H1 (cell line): Measurements from ENCODE around the gene FBXO34. TPM values are rescaled to one million over a fixed set of nuclear protein-coding genes. Genes with fewer than 3 reads are reported as not detected.

Experiments used
- CTCF ChIA-PET: fragments of 300-600 bp; sonication (Branson Sonifier 250); formaldehyde crosslinking; loops from one replicate; lab custom pipeline; 2021; ENCODE audit not compliant: partially characterized antibody; lab: Charles Lee
- POLR2A ChIA-PET: fragments of 300-600 bp; sonication (Branson Sonifier 250); formaldehyde crosslinking; loops from one replicate; lab custom pipeline; 2021; ENCODE audit warnings: inconsistent platforms; ENCODE audit not compliant: partially characterized antibody; lab: Charles Lee
- DNase-seq, 2 experiments: peaks; one replicate each; pipeline versions ENCODE4 v3.0.0 to v3.0.0-alpha.2; 2010 to 2022; ENCODE audit warnings: low spot score in 2 of 2, low read depth in 1 of 2, mixed read lengths in 1 of 2
- FAIRE-seq: peaks from 2 replicates; lab custom pipeline; 2011; peaks lifted over from hg19 to GRCh38; lab: Jason Lieb, UNC
- H2AFZ ChIP-seq: 2 replicates; pipeline ENCODE4 v1.8.1; 2012; ENCODE audit warnings: low read length, inconsistent platforms
- H2AK5ac ChIP-seq: 2 replicates; pipeline ENCODE4 v1.6.1; 2013; ENCODE audit warnings: low read depth, low read length
- H2BK120ac ChIP-seq: replicated peaks from 2 replicates; pipeline ENCODE3; 2013; ENCODE audit warnings: low read depth, low read length, inconsistent platforms
- H2BK12ac ChIP-seq: 2 replicates; pipeline ENCODE4 v1.6.1; 2013; ENCODE audit warnings: low read depth, low read length
- H2BK15ac ChIP-seq: 2 replicates; pipeline ENCODE4 v1.6.1; 2013; ENCODE audit warnings: low read length
- H2BK20ac ChIP-seq: 2 replicates; pipeline ENCODE4 v1.6.1; 2013; ENCODE audit warnings: low read length
- H2BK5ac ChIP-seq: 2 replicates; pipeline ENCODE4 v1.6.1; 2013; ENCODE audit warnings: low read depth, low read length
- H3K14ac ChIP-seq: 2 replicates; pipeline ENCODE4 v1.6.1; 2013; ENCODE audit warnings: inconsistent platforms; ENCODE audit not compliant: insufficient read length
- H3K18ac ChIP-seq: 2 replicates; pipeline ENCODE4 v1.6.1; 2013; ENCODE audit warnings: low read length; ENCODE audit errors: extremely low read depth
- H3K23ac ChIP-seq: 2 replicates; pipeline ENCODE4 v1.6.1; 2013; ENCODE audit warnings: inconsistent platforms; ENCODE audit not compliant: insufficient read length
- H3K23me2 ChIP-seq: 2 replicates; pipeline ENCODE4 v1.6.1; 2013; ENCODE audit warnings: low read depth, low read length
- H3K27ac ChIP-seq: 2 replicates; pipeline ENCODE4 v1.6.1; 2011; ENCODE audit warnings: low read depth, low read length, inconsistent platforms
- H3K27me3 ChIP-seq, 4 experiments: replicated peaks in 1 of 4; 1 replicate in 1 of 4; 2 replicates in 3 of 4; pipeline versions ENCODE4 v1.6.1 to v1.8.1; 2011 to 2013; ENCODE audit warnings: low read length in 3 of 4, mild to moderate bottlenecking in 3 of 4, inconsistent platforms in 2 of 4, mixed read lengths in 2 of 4, moderate library complexity in 1 of 4; ENCODE audit not compliant: control insufficient read depth in 3 of 4, insufficient read depth in 3 of 4; ENCODE audit errors: extremely low read depth in 1 of 4
- H3K36me3 ChIP-seq, 4 experiments: 2 replicates each; pipeline versions ENCODE4 v1.6.1 to v1.8.1; 2011 to 2013; ENCODE audit warnings: mild to moderate bottlenecking in 4 of 4, low read length in 3 of 4, moderate library complexity in 2 of 4, control low read depth in 1 of 4, inconsistent platforms in 1 of 4; ENCODE audit not compliant: insufficient read depth in 4 of 4, control insufficient read depth in 2 of 4
- H3K4ac ChIP-seq: replicated peaks from 2 replicates; pipeline ENCODE3; 2013; ENCODE audit warnings: low read length, low read depth, mixed read lengths, inconsistent platforms; ENCODE audit not compliant: insufficient read length
- H3K4me1 ChIP-seq, 4 experiments: replicated peaks in 1 of 4; 1 replicate in 1 of 4; 2 replicates in 3 of 4; pipeline versions ENCODE4 v1.6.1 to v1.8.1; 2011 to 2013; ENCODE audit warnings: low read length in 3 of 4, inconsistent platforms in 2 of 4, mixed read lengths in 1 of 4; ENCODE audit not compliant: insufficient read depth in 4 of 4, control insufficient read depth in 3 of 4
- H3K4me2 ChIP-seq, 2 experiments: 2 replicates each; pipeline versions ENCODE4 v1.6.1 to v1.8.1; 2011 to 2013; ENCODE audit warnings: low read depth in 2 of 2, low read length in 2 of 2, control low read depth in 1 of 2, inconsistent platforms in 1 of 2, mild to moderate bottlenecking in 1 of 2; ENCODE audit not compliant: insufficient read depth in 1 of 2
- H3K4me3 ChIP-seq, 4 experiments: fragments of 200-600, 300-600 bp in 1 of 4; sonication (generic), shearing (Covaris generic), sonication (Bioruptor Twin) in 1 of 4; 2 replicates each; pipeline versions ENCODE4 v1.5.1 to v1.8.1; 2011 to 2016; ENCODE audit warnings: low read length in 4 of 4, low read depth in 3 of 4, control low read depth in 2 of 4, inconsistent platforms in 2 of 4, mild to moderate bottlenecking in 2 of 4, mixed read lengths in 1 of 4, moderate library complexity in 1 of 4; ENCODE audit not compliant: insufficient read depth in 2 of 4; ENCODE audit errors: extremely low read depth in 1 of 4
- H3K56ac ChIP-seq: replicated peaks from 2 replicates; pipeline ENCODE3; 2013; ENCODE audit warnings: low read depth, mild to moderate bottlenecking, mixed read lengths, low read length, inconsistent platforms; ENCODE audit not compliant: insufficient read length
- H3K79me1 ChIP-seq: 2 replicates; pipeline ENCODE4 v1.6.1; 2013; ENCODE audit warnings: low read depth, low read length, control low read depth
- H3K79me2 ChIP-seq, 2 experiments: 2 replicates each; pipeline versions ENCODE4 v1.6.1 to v1.8.1; 2012 to 2013; ENCODE audit warnings: low read length in 2 of 2, mild to moderate bottlenecking in 2 of 2, inconsistent platforms in 1 of 2; ENCODE audit not compliant: insufficient read depth in 2 of 2, control insufficient read depth in 1 of 2
- H3K9ac ChIP-seq, 4 experiments: replicated peaks in 1 of 4; 1 replicate in 1 of 4; 2 replicates in 3 of 4; pipeline versions ENCODE4 v1.6.1 to v1.8.1; 2011 to 2013; ENCODE audit warnings: low read depth in 3 of 4, low read length in 3 of 4, control low read depth in 2 of 4, mild to moderate bottlenecking in 2 of 4, moderate library complexity in 2 of 4, inconsistent platforms in 1 of 4; ENCODE audit errors: extremely low read depth in 1 of 4
- H3K9me3 ChIP-seq, 2 experiments: 2 replicates each; pipeline versions ENCODE4 v1.6.1 to v1.8.1; 2012 to 2013; ENCODE audit warnings: mild to moderate bottlenecking in 2 of 2, moderate library complexity in 2 of 2, control low read depth in 1 of 2, inconsistent platforms in 1 of 2, low read depth in 1 of 2, low read length in 1 of 2, mixed read lengths in 1 of 2; ENCODE audit not compliant: insufficient read depth in 2 of 2
- H4K20me1 ChIP-seq, 2 experiments: replicated peaks in 1 of 2; 2 replicates each; pipeline versions ENCODE3 to v1.8.1; 2011 to 2013; ENCODE audit warnings: inconsistent platforms in 2 of 2, low read length in 2 of 2, mild to moderate bottlenecking in 1 of 2; ENCODE audit not compliant: insufficient read depth in 2 of 2, control insufficient read depth in 1 of 2
- H4K5ac ChIP-seq: 2 replicates; pipeline ENCODE4 v1.6.1; 2013; ENCODE audit warnings: low read length, low read depth, mixed read lengths, inconsistent platforms; ENCODE audit not compliant: insufficient read length
- H4K8ac ChIP-seq: 2 replicates; pipeline ENCODE4 v1.8.0; 2013; ENCODE audit warnings: mild to moderate bottlenecking, moderate library complexity, low read length, inconsistent platforms; ENCODE audit not compliant: insufficient read depth; ENCODE audit errors: extremely low read depth
- H4K91ac ChIP-seq: replicated peaks from 2 replicates; pipeline ENCODE3; 2013; ENCODE audit warnings: low read length, mixed read lengths, inconsistent platforms; ENCODE audit not compliant: insufficient read length
- CTBP2 ChIP-seq: IDR thresholded peaks from 2 replicates; pipeline ENCODE4 v1.7.0; 2011; ENCODE audit warnings: borderline replicate concordance, mild to moderate bottlenecking, moderate library complexity, mixed read lengths, low read length; ENCODE audit not compliant: insufficient read depth, insufficient read length
- KDM4A ChIP-seq: IDR thresholded peaks from one replicate; pipeline ENCODE4 v1.7.1; 2012; ENCODE audit warnings: low read depth, mild to moderate bottlenecking, moderate library complexity, low read length, inconsistent platforms; ENCODE audit not compliant: severe bottlenecking
- WGBS, 2 experiments: shearing (Covaris generic) in 1 of 2; methylation state at CpG; one replicate each; pipeline versions ENCODE4 v1.1.6 to v1.1.7; 2013 to 2015; ENCODE audit warnings: low lambda C conversion rate in 2 of 2, mixed read lengths in 2 of 2, inconsistent platforms in 1 of 2, low coverage in 1 of 2, missing lambda C conversion rate in 1 of 2; ENCODE audit not compliant: insufficient replicate concordance in 2 of 2, insufficient coverage in 1 of 2, insufficient read length in 1 of 2; ENCODE audit errors: extremely low coverage in 1 of 2, missing lambda C conversion rate in 1 of 2; 5-methylcytosine and 5-hydroxymethylcytosine counted together
- polyA plus RNA-seq, 7 experiments: library from polyadenylated mRNA; depleted of rRNA in 3 of 7; stranded (reverse) in 5 of 7; unstranded in 2 of 7; fragments of >200 nt in 5 of 7; fragments of 200-250 nt in 2 of 7; gene quantifications; 1 replicate in 5 of 7; 2 replicates in 1 of 7; 4 replicates in 1 of 7; pipeline versions ENCODE4 v1.2.1 to v1.2.3, GENCODE V29; 2011 to 2013; ENCODE audit warnings: missing spikeins in 2 of 7, mixed read lengths in 2 of 7
- total RNA-seq: library from RNA; stranded (reverse); fragmentation: NEBNext Ultra II Directional; extraction: Animal tissue kit (Norgen Biotek cat#: 25700); gene quantifications from 2 replicates; pipeline ENCODE4 v1.2.1, GENCODE V29; 2021
- TF ChIP-seq, protein P1 (sequence below), 3 experiments: IDR thresholded peaks; 1 replicate in 2 of 3; 2 replicates in 1 of 3; pipeline versions ENCODE4 v1.5.1 to v1.6.1; 2011; ENCODE audit warnings: low read length in 3 of 3, mild to moderate bottlenecking in 3 of 3, inconsistent platforms in 2 of 3, low read depth in 1 of 3, moderate library complexity in 1 of 3; ENCODE audit not compliant: insufficient read depth in 1 of 3; ENCODE audit errors: control extremely low read depth in 1 of 3
- TF ChIP-seq, protein P2 (sequence below): IDR thresholded peaks from 2 replicates; pipeline ENCODE4 v1.6.1; 2011; ENCODE audit warnings: low read length, improper control_type of control experiment

The FBXO34 gene
- total and polyA plus RNA-seq, 2 of the 8 experiments (the other 6 are each of a cell fraction or from before 2014, with no cell fraction given): 7.0 to 14.4 TPM

DNA sequence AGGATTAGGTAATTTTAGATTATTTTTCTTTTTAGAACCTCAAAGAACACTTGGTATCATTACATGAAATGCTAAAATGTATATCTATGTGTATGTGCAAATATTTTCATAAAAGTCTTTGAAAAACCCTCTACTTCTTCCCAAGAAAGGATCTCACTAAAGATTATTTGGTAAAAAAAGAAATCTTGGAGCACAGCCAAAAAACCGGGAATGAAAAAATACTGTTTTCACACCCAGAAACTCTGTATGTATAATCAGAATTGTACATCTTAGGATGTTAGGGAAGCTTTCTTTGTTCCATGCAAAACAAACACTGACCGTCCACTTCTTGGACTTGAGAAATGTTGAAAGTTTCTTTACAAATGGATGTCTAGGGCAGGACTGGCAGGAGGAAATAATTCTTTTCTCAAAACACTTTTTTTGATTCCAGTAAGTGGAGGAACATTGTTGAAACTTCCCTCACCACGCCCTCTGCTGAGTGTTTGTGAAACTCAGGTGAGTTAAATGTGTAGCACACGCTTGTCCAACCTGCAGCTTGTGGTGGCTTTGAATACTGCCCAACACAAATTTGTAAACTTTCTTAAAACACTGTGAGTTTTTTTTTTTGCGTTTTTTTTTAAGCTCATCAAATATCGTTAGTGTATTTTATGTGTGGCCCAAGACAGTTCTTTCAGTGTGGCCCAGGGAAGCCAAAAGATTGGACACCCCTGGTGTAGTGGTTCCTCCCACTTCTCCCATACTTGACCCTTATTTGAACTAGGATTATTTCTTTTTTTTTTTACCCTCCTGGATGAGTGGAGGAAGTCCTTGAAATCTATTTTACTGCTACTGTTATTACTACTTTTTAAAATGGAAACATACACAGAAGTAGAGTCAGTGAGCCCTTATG lies 26.6 kb downstream of the FBXO34 start:
- H2BK5ac ChIP-seq: no peak overlapping the region
- H3K36me3 ChIP-seq: peaks cover 0 to 3% (median 0%) of the 10 kb centered on the region in 4 experiments; a peak in 1 of 8 replicates
- H4K5ac ChIP-seq: no peak overlapping the region
- TF ChIP-seq, protein P1, sequence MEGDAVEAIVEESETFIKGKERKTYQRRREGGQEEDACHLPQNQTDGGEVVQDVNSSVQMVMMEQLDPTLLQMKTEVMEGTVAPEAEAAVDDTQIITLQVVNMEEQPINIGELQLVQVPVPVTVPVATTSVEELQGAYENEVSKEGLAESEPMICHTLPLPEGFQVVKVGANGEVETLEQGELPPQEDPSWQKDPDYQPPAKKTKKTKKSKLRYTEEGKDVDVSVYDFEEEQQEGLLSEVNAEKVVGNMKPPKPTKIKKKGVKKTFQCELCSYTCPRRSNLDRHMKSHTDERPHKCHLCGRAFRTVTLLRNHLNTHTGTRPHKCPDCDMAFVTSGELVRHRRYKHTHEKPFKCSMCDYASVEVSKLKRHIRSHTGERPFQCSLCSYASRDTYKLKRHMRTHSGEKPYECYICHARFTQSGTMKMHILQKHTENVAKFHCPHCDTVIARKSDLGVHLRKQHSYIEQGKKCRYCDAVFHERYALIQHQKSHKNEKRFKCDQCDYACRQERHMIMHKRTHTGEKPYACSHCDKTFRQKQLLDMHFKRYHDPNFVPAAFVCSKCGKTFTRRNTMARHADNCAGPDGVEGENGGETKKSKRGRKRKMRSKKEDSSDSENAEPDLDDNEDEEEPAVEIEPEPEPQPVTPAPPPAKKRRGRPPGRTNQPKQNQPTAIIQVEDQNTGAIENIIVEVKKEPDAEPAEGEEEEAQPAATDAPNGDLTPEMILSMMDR (IDR thresholded peaks at IDR 0.05; ENCODE audit: control extremely low read depth in 1 of 3, insufficient read depth in 1 of 3, low read depth in 1 of 3, low read length in 3 of 3): peak in 1 of 3 experiments; percentile 12; a peak in 1 of 4 replicates
- no peak for TF ChIP-seq CTBP2
- no peak for TF ChIP-seq KDM4A
- TF ChIP-seq, protein P2, sequence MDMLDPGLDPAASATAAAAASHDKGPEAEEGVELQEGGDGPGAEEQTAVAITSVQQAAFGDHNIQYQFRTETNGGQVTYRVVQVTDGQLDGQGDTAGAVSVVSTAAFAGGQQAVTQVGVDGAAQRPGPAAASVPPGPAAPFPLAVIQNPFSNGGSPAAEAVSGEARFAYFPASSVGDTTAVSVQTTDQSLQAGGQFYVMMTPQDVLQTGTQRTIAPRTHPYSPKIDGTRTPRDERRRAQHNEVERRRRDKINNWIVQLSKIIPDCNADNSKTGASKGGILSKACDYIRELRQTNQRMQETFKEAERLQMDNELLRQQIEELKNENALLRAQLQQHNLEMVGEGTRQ: no peak
- no peak overlapping the region for H4K8ac ChIP-seq
- H3K56ac ChIP-seq: no peak overlapping the region
- no peak for FAIRE-seq
- no peaks in the 10 kb centered on the region for H3K27me3 ChIP-seq
- no peak overlapping the region for H2BK120ac ChIP-seq
- DNase-seq: no peak
- H3K23me2 ChIP-seq: no peaks in the 10 kb centered on the region
- H3K9ac ChIP-seq: no peak overlapping the region
- no peak overlapping the region for H2AK5ac ChIP-seq
- H4K91ac ChIP-seq: no peak overlapping the region
- no peak overlapping the region for H2BK20ac ChIP-seq
- ChIA-PET CTCF (interaction anchor here (0.6 to 1.2 kb wide), 2 partner anchors 20 to 791 kb away, joined by 3 read pairs; no protein-coding TSS in a partner anchor), POLR2A (no interaction called here)
- H3K23ac ChIP-seq: no peak overlapping the region
- no peak overlapping the region for H2BK12ac ChIP-seq
- peaks cover 0 to 9% (median 6%) of the 10 kb centered on the region in 4 experiments; a peak in 4 of 7 replicates for H3K4me1 ChIP-seq
- H3K79me1 ChIP-seq: no peaks in the 10 kb centered on the region; the same call in 1 of the 2 replicates
- no peak overlapping the region for H3K18ac ChIP-seq
- no peak overlapping the region for H3K4me2 ChIP-seq
- H3K79me2 ChIP-seq: peaks cover 0 to 35% of the 10 kb centered on the region in 2 experiments; a peak in 2 of 4 replicates
- no peak overlapping the region for H2BK15ac ChIP-seq
- H3K4ac ChIP-seq: no peak overlapping the region
- peaks cover 3% of the 10 kb centered on the region in 2 experiments for H4K20me1 ChIP-seq
- no peaks in the 10 kb centered on the region for H3K9me3 ChIP-seq
- no peak overlapping the region for H3K4me3 ChIP-seq
- H3K27ac ChIP-seq: no peak overlapping the region
- no peak overlapping the region for H2AFZ ChIP-seq
- 86% methylated on average over 6 of the region's 6 CpGs; no CpG with 5 or more reads in 1 of the 2 experiments for WGBS, 2 experiments
- H3K14ac ChIP-seq: no peak overlapping the region
